ENCODE results near the gene PTPRO. TPM values are rescaled to one million over a fixed set of nuclear protein-coding genes. Genes with fewer than 3 reads are reported as not detected.
"Not testable (repeated sequence)": the region's sequence is repeated elsewhere in the genome, so short reads cannot be mapped to it uniquely, and the experiment has no call there.

PTPRO gene
- total RNA-seq, 1 donor from 2014 or later, result not detected

GRCh38 chr12:15600223-15600935 lies 278.1 kb downstream of the PTPRO start:
- DNase-seq (ENCODE audit: low read depth, low spot score), result no peak

GRCh38 chr12:15601210-15601800 lies 279.0 kb downstream of the PTPRO start:
- no peak for DNase-seq (ENCODE audit: low read depth, low spot score)

- no peak for DNase-seq (ENCODE audit: low read depth, low spot score)
Observed at GRCh38 chr12:15602051-15602672, 279.9 kb downstream of the PTPRO start.

GRCh38 chr12:15603474-15604085 lies 281.3 kb downstream of the PTPRO start:
- no peak for DNase-seq (ENCODE audit: low read depth, low spot score)

GRCh38 chr12:15605881-15606590 lies 283.7 kb downstream of the PTPRO start:
- DNase-seq (ENCODE audit: low read depth, low spot score), result no peak

GRCh38 chr12:15608406-15608805 lies 286.1 kb downstream of the PTPRO start:
- DNase-seq (ENCODE audit: low read depth, low spot score), result no peak

DNA sequence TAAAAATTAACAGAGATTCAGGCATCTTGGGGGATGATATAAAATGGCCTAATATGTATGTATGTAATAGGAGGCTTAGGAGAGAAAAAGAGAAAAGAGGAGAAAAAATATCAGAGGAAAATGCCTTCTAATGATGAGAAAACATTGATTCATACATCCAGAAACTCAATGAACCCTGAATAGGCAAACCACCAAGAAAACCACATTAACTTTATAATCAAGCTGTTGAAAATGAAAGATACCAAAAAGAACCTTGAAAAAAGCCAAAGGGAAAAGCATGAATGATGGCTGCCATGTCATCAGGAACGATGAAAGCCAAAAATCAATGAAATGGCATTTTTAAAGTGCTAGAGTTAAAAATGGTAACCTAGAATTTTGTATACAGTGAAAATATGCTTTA lies 286.6 kb downstream of the PTPRO start:
- DNase-seq (ENCODE audit: low read depth, low spot score), result no peak

DNA sequence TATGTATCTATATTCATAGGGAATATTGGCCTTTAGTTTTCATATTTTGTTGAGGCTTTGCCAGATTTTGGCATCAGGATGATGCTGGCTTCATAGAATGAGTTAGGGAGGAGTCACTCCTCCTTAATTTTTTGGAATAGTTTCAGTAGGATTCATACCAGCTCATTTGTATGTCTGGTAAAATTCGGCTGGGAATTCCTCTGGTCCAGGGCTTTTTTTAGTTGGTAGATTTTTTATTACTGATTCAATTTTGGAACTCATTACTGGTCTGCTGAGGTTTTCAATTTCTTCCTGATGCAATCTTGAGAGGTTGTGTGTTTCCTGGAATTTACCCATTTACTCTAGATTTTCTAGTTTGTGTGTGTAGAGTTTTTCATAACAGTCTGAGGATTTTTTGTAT lies 291.7 kb downstream of the PTPRO start:
- DNase-seq (ENCODE audit: low read depth, low spot score), result no peak

DNA sequence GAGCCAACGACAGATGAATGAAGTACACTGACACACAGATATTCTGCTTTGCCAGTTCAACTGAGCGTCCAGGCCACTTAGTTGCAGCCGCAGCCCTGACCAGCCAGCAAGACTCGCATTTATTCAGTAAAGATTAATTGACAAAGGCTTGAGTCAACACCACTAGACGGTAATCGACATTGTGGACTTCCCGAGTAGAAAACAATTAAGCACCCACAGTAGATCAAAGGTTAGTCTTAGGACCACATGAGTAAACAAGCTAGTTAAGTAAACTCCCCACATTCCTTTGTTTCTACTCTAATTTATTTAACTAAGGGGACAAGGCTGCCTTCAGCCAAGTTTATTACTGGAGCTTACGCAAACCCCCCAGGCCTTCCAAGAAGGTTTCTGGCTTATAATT lies 294.2 kb downstream of the PTPRO start:
- not testable (repeated sequence) for DNase-seq (ENCODE audit: low read depth, low spot score)

DNA sequence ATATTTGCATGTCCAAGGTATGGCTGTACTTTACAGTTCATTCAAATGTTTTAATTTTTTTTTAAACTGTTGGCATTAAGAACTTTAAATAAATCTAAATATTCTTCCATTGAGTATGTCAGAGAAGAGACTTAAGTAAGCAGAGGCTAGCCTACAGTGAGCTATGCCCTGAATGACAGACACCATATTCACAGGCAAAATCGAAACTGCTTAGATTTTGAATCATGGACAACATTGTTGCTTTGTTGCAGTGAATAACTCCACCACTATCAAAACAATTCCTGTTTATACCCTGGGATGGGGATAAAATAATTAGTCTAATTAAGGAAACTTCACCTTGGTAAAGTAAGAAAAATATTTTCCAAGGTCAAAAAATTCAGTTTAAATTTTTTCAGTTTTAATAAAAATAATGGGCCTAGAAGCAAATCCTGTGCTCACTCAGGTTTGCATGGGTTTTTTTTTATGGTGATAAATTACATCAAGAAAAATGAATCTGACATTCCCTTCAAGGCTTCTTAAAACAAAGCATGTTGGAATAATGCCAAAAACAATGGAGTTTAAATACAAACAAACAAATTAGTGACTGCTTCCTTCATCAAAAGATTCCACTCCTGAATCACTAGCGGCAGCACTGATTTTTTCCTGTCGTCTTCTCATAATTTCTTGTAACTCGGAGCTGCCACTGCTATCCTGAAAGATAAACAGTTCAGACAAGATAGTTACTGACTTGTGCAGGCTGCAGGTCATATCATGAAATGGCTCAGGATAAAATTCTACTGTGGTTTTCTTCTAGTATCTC lies 298.6 kb downstream of the PTPRO start:
- DNase-seq (ENCODE audit: low read depth, low spot score), result no peak

DNA sequence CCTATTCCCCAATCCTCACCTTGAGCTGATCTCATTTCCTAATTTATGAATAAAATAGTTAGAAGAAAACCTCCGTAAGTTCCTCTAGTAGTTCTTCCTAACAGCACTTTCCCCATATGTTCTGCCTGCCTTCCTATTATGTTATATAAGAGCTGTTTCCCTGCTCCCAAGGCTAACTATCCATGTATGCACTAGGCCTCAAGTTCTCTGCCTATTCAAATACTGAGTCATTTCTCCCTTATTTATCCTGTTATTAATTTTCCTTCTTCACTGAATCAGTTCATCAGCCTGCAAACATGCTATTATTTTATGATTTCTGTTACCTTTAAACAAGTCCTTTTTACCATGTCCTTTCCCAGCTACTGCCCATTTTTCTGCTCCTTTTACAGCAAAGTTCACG lies 302.8 kb downstream of the PTPRO start:
- no peak for DNase-seq (ENCODE audit: low read depth, low spot score)

- DNase-seq (ENCODE audit: low read depth, low spot score), result no peak
Observed at GRCh38 chr12:15627995-15628945, 306.0 kb downstream of the PTPRO start.

DNA sequence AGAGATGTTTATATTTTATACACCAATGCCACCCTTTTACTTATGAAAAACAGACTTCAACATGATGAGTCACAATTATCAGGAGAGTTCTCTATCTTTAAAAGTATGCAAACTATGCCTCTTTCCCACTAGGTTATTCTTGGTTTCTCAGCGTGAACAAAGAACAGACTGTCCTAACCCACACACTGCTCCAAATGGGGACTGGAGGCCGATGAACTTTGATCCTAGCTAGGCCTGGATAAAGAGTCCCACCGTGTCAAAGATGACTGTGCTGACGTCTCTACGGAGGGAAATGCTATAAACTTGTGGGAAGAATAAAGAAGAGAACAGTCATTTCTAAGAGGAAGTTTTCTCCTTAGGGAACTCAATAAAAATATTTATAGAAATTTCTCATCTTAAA lies 306.8 kb downstream of the PTPRO start:
- DNase-seq (ENCODE audit: low read depth, low spot score), result peak; percentile 71

DNA sequence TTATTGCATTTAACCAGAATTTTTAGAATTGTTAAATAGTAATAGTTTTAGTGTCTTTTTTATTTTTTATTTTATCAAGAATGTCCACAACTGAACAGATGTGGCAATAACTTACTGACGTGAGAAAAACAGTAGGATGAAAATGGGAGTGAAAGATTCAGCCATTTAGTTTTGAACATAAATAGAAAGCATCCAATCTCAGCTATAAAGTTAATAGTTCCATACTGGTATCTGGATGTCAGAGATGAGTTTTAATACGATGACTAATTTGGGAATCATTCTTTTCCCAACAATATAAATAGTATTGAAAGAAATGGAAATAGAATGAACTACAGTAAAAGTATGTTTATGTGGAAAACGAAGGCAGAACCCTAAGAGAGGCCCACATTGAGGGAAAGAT lies 307.5 kb downstream of the PTPRO start:
- DNase-seq (ENCODE audit: low read depth, low spot score), result no peak

GRCh38 chr12:15631007-15631715 lies 308.9 kb downstream of the PTPRO start:
- no peak for DNase-seq (ENCODE audit: low read depth, low spot score)

GRCh38 chr12:15632708-15633107 lies 310.4 kb downstream of the PTPRO start:
- no peak for DNase-seq (ENCODE audit: low read depth, low spot score)

- DNase-seq (ENCODE audit: low read depth, low spot score), result no peak
Observed at GRCh38 chr12:15633201-15633600, 310.9 kb downstream of the PTPRO start.

- no peak for DNase-seq (ENCODE audit: low read depth, low spot score)
Observed at GRCh38 chr12:15634010-15634683, 311.8 kb downstream of the PTPRO start.
